OCI-LY7 (cell line): ENCODE data around the gene WDFY3. TPM values are rescaled to one million over a fixed set of nuclear protein-coding genes. Genes with fewer than 3 reads are reported as not detected.

Experiments
- BruUV-seq: library from RNA; stranded (reverse); fragments of 400-500 nt; replicated peaks from 2 replicates; lab custom pipeline; 2021; lab: Mats Ljungman, UMichigan
- CTCF ChIA-PET: fragments of 300-600 bp; sonication (Branson Sonifier 250); formaldehyde crosslinking; loops from one replicate; lab custom pipeline; 2022; ENCODE audit warnings: antibody characterized with exemption; ENCODE audit not compliant: unreplicated experiment; lab: Charles Lee
- POLR2A ChIA-PET: fragments of 300-600 bp; sonication (Branson Sonifier 250); formaldehyde crosslinking; loops from one replicate; lab custom pipeline; 2022; ENCODE audit warnings: antibody characterized with exemption; lab: Charles Lee
- DNase-seq: peaks from one replicate; pipeline ENCODE4 v3.0.0-alpha.2; 2015; ENCODE audit warnings: low spot score
- H2AFZ ChIP-seq: fragments of 200-600 bp; sonication (generic), shearing (Covaris generic); 2 replicates; pipeline ENCODE4 v1.6.1; 2014; ENCODE audit warnings: mild to moderate bottlenecking, antibody characterized with exemption, low read length, moderate library complexity
- H3K27ac ChIP-seq: fragments of 200-600 bp; sonication (generic); 2 replicates; pipeline ENCODE4 v1.5.1; 2014; ENCODE audit warnings: mixed run types, low read depth, mild to moderate bottlenecking, moderate library complexity, low read length, inconsistent platforms; ENCODE audit not compliant: poor library complexity, severe bottlenecking
- H3K36me3 ChIP-seq: fragments of 200-600 bp; sonication (generic); 2 replicates; pipeline ENCODE4 v1.6.1; 2014; ENCODE audit warnings: mild to moderate bottlenecking, antibody characterized with exemption, low read length, moderate library complexity, mixed read lengths; ENCODE audit not compliant: insufficient read depth
- H3K4me1 ChIP-seq: fragments of 200-600 bp; sonication (generic); 2 replicates; pipeline ENCODE4 v1.5.1; 2014; ENCODE audit warnings: mild to moderate bottlenecking, low read length; ENCODE audit not compliant: insufficient read depth, poor library complexity, severe bottlenecking
- H3K4me2 ChIP-seq: fragments of 200-600 bp; sonication (generic); 2 replicates; pipeline ENCODE4 v1.6.1; 2014; ENCODE audit warnings: mild to moderate bottlenecking, low read length
- H3K4me3 ChIP-seq: fragments of 200-600 bp; sonication (generic); 2 replicates; pipeline ENCODE4 v1.5.1; 2014; ENCODE audit warnings: mild to moderate bottlenecking, low read depth, low read length; ENCODE audit not compliant: poor library complexity, severe bottlenecking
- H3K79me2 ChIP-seq: fragments of 200-600 bp; sonication (generic); 2 replicates; pipeline ENCODE4 v1.6.1; 2016; ENCODE audit warnings: low read depth, mild to moderate bottlenecking, low read length, moderate library complexity, mixed read lengths; ENCODE audit not compliant: insufficient read depth
- H3K9me2 ChIP-seq: fragments of 200-600 bp; sonication (generic); 2 replicates; pipeline ENCODE4 v1.6.1; 2016; ENCODE audit warnings: mild to moderate bottlenecking, low read length, mixed read lengths; ENCODE audit not compliant: insufficient read depth
- H3K9me3 ChIP-seq: fragments of 200-600 bp; sonication (generic); 2 replicates; pipeline ENCODE4 v1.6.1; 2014; ENCODE audit warnings: mild to moderate bottlenecking, mixed run types, low read length, mixed read lengths
- H4K20me1 ChIP-seq: fragments of 200-600 bp; sonication (generic); 2 replicates; pipeline ENCODE4 v1.6.1; 2014; ENCODE audit warnings: mild to moderate bottlenecking, antibody characterized with exemption, low read length, moderate library complexity, mixed read lengths; ENCODE audit not compliant: insufficient read depth
- EZH2phosphoT487 ChIP-seq: fragments of 200-600 bp; sonication (generic); IDR thresholded peaks from 2 replicates; pipeline ENCODE4 v1.6.1; 2018; ENCODE audit warnings: low read depth, borderline replicate concordance, mild to moderate bottlenecking, mixed run types, antibody characterized with exemption, low read length, moderate library complexity, mixed read lengths
- intact Hi-C: fragments of 100-400 bp; cut with micrococcal nuclease; formaldehyde crosslinking; loops from one replicate; pipeline ENCODE4 v1.10.0; 2022; ENCODE audit not compliant: unreplicated experiment
- total RNA-seq, 2 experiments: library from RNA; depleted of rRNA in 1 of 2; stranded (reverse); fragments of >200 nt in 1 of 2; shearing (Covaris generic) in 1 of 2; gene quantifications; 2 replicates each; pipeline ENCODE4 v1.2.3, GENCODE V29; 2014 to 2022
- TF ChIP-seq, protein P1 (sequence below): fragments of 200-600 bp; sonication (generic); conservative IDR thresholded peaks from 2 replicates; pipeline ENCODE4 v1.5.1; 2014; ENCODE audit warnings: mild to moderate bottlenecking, antibody characterized with exemption, low read length, moderate library complexity, mixed read lengths

The WDFY3 gene
- total RNA-seq, 2 experiments from 2014 or later, result not detected

DNA sequence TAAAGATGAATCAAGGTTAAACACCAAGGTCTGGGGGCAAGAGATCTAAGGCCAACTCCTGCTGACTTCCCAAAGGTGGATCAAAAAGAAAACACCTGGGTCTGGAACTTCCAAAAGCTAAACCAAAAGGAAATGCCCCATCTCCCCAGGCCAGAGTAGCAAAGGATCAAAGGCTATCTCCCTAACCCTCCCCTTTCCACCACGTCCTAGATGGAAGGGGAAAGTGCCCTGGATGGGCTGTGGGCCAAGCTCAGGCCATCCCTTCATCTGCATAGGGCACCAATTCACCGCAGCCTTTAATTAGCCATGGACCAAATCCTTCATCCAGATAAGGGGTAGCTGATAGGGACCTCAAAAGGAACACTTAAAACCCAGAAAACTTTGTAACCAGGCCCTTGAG, 100.2 kb downstream of the WDFY3 start:
- intact Hi-C loops, result no loop called here
- no peak for DNase-seq
- Histone ChIP-seq H4K20me1 (no peaks in the 10 kb centered on the region), H3K9me3 (no peaks in the 10 kb centered on the region), H2AFZ (no peak overlapping the region), H3K9me2 (no peaks in the 10 kb centered on the region), H3K27ac (no peak overlapping the region), H3K4me3 (no peak overlapping the region), H3K4me1 (no peaks in the 10 kb centered on the region), H3K79me2 (no peaks in the 10 kb centered on the region), H3K4me2 (no peak overlapping the region), H3K36me3 (no peaks in the 10 kb centered on the region)
- TF ChIP-seq EZH2phosphoT487, result no peak
- TF ChIP-seq, protein P1, sequence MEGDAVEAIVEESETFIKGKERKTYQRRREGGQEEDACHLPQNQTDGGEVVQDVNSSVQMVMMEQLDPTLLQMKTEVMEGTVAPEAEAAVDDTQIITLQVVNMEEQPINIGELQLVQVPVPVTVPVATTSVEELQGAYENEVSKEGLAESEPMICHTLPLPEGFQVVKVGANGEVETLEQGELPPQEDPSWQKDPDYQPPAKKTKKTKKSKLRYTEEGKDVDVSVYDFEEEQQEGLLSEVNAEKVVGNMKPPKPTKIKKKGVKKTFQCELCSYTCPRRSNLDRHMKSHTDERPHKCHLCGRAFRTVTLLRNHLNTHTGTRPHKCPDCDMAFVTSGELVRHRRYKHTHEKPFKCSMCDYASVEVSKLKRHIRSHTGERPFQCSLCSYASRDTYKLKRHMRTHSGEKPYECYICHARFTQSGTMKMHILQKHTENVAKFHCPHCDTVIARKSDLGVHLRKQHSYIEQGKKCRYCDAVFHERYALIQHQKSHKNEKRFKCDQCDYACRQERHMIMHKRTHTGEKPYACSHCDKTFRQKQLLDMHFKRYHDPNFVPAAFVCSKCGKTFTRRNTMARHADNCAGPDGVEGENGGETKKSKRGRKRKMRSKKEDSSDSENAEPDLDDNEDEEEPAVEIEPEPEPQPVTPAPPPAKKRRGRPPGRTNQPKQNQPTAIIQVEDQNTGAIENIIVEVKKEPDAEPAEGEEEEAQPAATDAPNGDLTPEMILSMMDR, result no peak
- ChIA-PET CTCF (no interaction called here), POLR2A (interaction anchor here (0.6 kb wide), 1 partner anchor 233 kb away, joined by 3 read pairs; no protein-coding TSS in a partner anchor)
- BruUV-seq, result no TSS peak

DNA sequence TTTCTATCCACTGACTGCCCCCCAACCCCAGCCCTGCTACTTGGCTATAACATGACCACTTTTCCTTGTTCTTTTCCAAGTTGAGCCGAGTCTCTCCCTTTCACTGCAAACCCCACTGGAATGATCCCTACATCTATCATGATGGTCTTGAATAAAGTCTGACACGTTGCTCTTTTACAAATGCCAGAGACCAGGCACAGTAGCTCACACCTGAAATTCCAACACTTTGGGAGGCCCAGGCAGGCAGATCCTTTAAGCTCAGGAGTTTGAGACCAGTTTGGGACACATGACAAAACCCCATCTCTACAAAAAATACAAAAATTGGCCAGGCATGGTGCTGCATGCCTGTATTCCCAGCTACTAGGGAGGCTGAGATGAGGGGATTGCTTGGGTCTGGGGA, 100.9 kb downstream of the WDFY3 start:
- Histone ChIP-seq H4K20me1 (no peaks in the 10 kb centered on the region), H3K79me2 (no peaks in the 10 kb centered on the region), H3K9me3 (no peaks in the 10 kb centered on the region), H3K27ac (no peak overlapping the region), H3K4me3 (no peak overlapping the region), H2AFZ (no peak overlapping the region), H3K36me3 (no peaks in the 10 kb centered on the region), H3K4me1 (no peaks in the 10 kb centered on the region), H3K9me2 (no peaks in the 10 kb centered on the region), H3K4me2 (no peak overlapping the region)
- BruUV-seq, result no TSS peak
- no peak for TF ChIP-seq EZH2phosphoT487
- TF ChIP-seq, protein P1, result no peak
- intact Hi-C loops, result no loop called here
- no peak for DNase-seq
- CTCF ChIA-PET, result no interaction called here
- POLR2A ChIA-PET, result interaction anchor here (0.6 kb wide), 1 partner anchor 233 kb away, joined by 3 read pairs; no protein-coding TSS in a partner anchor

DNA sequence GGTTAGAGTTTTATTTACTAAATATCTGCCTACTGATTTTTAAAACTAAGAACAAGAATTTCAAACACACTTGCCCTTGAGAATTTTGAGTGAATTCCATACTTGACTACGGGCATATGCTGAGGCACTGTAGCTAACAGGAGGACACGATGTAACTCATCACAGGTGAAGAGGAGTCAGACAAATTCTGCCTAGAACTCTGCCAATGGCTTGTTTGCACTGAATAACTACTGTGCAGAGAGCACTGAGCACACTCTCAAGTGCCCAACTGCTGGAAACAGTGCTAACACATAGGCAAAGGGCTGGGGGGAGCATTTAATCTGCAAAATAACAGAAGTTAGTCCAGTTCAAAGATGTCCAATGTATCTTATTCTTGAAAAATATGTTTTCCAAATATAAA, 104.4 kb downstream of the WDFY3 start:
- Histone ChIP-seq H3K4me3 (no peak overlapping the region), H3K4me2 (no peak overlapping the region), H3K79me2 (no peaks in the 10 kb centered on the region), H3K4me1 (no peaks in the 10 kb centered on the region), H4K20me1 (no peaks in the 10 kb centered on the region), H2AFZ (no peak overlapping the region), H3K36me3 (no peaks in the 10 kb centered on the region), H3K9me3 (no peaks in the 10 kb centered on the region), H3K27ac (no peak overlapping the region), H3K9me2 (no peaks in the 10 kb centered on the region)
- intact Hi-C loops, result no loop called here
- ChIA-PET CTCF (no interaction called here), POLR2A (no interaction called here)
- DNase-seq, result no peak
- TF ChIP-seq, protein P1, result no peak
- TF ChIP-seq EZH2phosphoT487, result no peak
- no TSS peak for BruUV-seq
